Thoracic aorta (tissue), 2 donors: ENCODE data around the gene NOS1AP. TPM values are rescaled to one million over a fixed set of nuclear protein-coding genes. Genes with fewer than 3 reads are reported as not detected.

ENCODE experiments used
- ATAC-seq: fragments of 150-250 bp; one replicate; pipeline ENCODE4 v1.8.0; 2017; ENCODE audit warnings: low read depth; ENCODE audit not compliant: insufficient number of reproducible peaks, low FRiP score
- DNase-seq: peaks from one replicate; pipeline ENCODE4 v3.0.0-alpha.2; 2020; ENCODE audit warnings: low spot score
- H3K27ac ChIP-seq, 2 donors: fragments of 200-600 bp; sonication (generic); 1 replicate in 1 of 2; 2 replicates in 1 of 2; pipeline ENCODE4 v1.5.1; 2016; ENCODE audit warnings: mild to moderate bottlenecking in 2 of 2, moderate library complexity in 2 of 2
- H3K27me3 ChIP-seq: fragments of 200-600 bp; sonication (generic); replicated peaks from 2 replicates; pipeline ENCODE4 v1.6.0; 2016; ENCODE audit warnings: mild to moderate bottlenecking; ENCODE audit not compliant: insufficient read depth
- H3K36me3 ChIP-seq: fragments of 200-600 bp; sonication (generic); one replicate; pipeline ENCODE4 v1.5.1; 2016
- H3K4me1 ChIP-seq, 2 donors: fragments of 200-600 bp; sonication (generic); 1 replicate in 1 of 2; 2 replicates in 1 of 2; pipeline versions ENCODE4 v1.5.1 to v1.6.0; 2016; ENCODE audit warnings: low read depth in 2 of 2, mild to moderate bottlenecking in 1 of 2; ENCODE audit not compliant: control insufficient read depth in 1 of 2
- H3K4me3 ChIP-seq: fragments of 200-600 bp; sonication (generic); 2 replicates; pipeline ENCODE4 v1.5.1; 2016; ENCODE audit warnings: mild to moderate bottlenecking
- H3K9me3 ChIP-seq: fragments of 200-600 bp; sonication (generic); 2 replicates; pipeline ENCODE4 v1.5.1; 2016
- total RNA-seq, 2 donors: library from RNA; depleted of rRNA; stranded (reverse); fragments of >200 nt; gene quantifications; one replicate each; pipeline versions ENCODE4 v1.1.0 to v1.2.3, GENCODE V29; 2016
- TF ChIP-seq, protein P1 (sequence below): fragments of 200-600 bp; sonication (generic); IDR thresholded peaks from one replicate; pipeline ENCODE4 v1.5.1; 2019; ENCODE audit warnings: antibody characterized with exemption

NOS1AP gene
- total RNA-seq, 2 donors from 2014 or later, result 6.3 to 12.2 TPM

DNA sequence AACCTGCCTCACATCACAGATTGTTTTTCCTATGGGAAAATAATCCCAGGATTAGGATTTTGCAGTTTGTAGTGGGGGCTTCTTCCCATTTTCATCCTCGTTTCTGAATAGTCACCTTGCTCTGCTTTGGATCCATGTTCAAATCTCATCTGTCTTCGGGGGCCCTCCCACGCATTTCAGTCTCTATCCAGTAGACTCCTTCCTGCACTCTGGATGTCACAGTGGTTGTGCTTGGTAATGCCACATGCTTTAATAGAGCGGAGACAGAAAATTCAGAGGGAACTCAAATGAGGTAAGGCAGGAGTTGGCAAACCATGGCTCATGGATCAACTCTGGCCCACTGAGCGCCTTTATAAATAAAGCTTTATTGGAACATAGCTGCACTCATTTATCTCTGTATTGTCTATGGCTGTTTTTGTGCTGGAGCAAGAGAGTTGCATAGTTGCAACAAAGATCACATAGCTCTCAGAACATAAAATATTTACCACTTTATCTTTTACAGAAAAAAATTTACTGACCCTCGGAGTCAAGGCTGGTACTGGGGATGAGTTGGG is 206.2 kb downstream of the NOS1AP start:
- no peak for DNase-seq
- no peak for ATAC-seq
- TF ChIP-seq, protein P1, sequence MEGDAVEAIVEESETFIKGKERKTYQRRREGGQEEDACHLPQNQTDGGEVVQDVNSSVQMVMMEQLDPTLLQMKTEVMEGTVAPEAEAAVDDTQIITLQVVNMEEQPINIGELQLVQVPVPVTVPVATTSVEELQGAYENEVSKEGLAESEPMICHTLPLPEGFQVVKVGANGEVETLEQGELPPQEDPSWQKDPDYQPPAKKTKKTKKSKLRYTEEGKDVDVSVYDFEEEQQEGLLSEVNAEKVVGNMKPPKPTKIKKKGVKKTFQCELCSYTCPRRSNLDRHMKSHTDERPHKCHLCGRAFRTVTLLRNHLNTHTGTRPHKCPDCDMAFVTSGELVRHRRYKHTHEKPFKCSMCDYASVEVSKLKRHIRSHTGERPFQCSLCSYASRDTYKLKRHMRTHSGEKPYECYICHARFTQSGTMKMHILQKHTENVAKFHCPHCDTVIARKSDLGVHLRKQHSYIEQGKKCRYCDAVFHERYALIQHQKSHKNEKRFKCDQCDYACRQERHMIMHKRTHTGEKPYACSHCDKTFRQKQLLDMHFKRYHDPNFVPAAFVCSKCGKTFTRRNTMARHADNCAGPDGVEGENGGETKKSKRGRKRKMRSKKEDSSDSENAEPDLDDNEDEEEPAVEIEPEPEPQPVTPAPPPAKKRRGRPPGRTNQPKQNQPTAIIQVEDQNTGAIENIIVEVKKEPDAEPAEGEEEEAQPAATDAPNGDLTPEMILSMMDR, result no peak
- Histone ChIP-seq H3K36me3 (no peaks in the 10 kb centered on the region), H3K27ac (no peak overlapping the region), H3K9me3 (no peaks in the 10 kb centered on the region), H3K4me3 (no peak overlapping the region), H3K4me1 (no peaks in the 10 kb centered on the region), H3K27me3 (no peaks in the 10 kb centered on the region)

DNA sequence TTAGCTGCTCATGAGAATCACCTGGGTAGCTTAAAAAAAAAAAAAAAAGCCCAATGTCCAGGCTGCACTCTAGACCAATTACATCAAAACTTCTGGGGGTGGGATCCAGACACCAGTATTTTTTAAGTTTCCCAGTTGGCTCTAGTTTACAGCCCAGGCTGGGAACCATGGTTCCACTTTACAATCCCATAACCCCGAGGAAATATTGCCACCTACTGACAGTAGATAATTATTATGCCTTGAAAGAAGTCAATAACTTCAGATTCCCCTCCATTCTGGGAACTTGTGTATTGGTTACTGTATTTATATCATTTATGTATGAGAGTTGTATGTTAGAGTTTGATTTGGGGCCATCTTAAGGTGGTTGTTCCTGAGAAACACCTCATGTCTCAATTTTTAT is 207.0 kb downstream of the NOS1AP start:
- TF ChIP-seq, protein P1, result no peak
- no peaks in the 10 kb centered on the region for H3K4me1 ChIP-seq
- ATAC-seq, result no peak

DNA sequence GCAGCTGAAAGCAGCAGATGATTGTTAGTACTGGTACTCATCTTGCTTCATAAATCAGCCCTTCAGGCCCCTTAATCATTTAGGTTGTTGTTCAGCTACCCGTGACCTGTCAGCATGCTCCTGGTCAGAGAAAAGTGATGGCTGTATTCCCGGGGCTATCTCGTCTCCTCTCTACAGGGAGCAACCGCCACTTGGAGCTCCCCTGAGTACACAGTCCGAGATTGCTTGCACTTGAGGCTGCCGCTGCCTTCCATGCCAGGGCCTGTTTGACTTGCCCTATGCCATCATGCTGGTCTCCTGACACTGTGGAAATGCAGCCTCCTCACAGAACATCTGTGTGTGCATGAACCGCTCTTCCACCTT is 209.6 kb downstream of the NOS1AP start:
- Histone ChIP-seq H3K4me1 (peaks cover under 1 to 10% of the 10 kb centered on the region in 2 donors), H3K9me3 (no peaks in the 10 kb centered on the region), H3K4me3 (no peak overlapping the region), H3K36me3 (no peaks in the 10 kb centered on the region), H3K27ac (no peak overlapping the region), H3K27me3 (no peaks in the 10 kb centered on the region)
- TF ChIP-seq, protein P1, result no peak
- DNase-seq (no peak), ATAC-seq (no peak)

More for the DNA sequence above, 207.0 kb downstream of the NOS1AP start:
- DNase-seq, result no peak
- no peaks in the 10 kb centered on the region for H3K36me3 ChIP-seq
- H3K4me3 ChIP-seq, result no peak overlapping the region
- H3K27me3 ChIP-seq, result no peaks in the 10 kb centered on the region
- no peaks in the 10 kb centered on the region for H3K9me3 ChIP-seq
- H3K27ac ChIP-seq, result no peak overlapping the region

DNA sequence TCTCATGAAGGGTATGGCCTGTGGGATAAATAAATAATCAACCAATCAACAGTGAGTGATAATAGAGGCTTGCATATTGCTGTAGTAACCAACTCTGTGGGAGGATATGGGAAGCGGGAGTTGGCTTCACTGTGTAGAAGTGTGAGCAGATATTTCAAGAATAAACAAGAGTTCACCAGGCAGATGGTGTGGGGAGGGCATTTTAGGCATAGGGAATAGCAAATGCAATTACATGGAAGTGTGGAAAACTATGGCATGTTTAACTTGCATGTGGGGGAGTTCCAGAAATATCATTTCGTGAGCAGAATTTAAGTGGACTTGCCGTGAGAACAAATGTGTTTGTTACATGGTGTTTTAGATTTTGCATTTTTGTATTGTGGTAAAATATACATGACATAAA is 211.9 kb downstream of the NOS1AP start:
- Histone ChIP-seq H3K36me3 (no peaks in the 10 kb centered on the region), H3K27ac (no peak overlapping the region), H3K9me3 (no peaks in the 10 kb centered on the region), H3K4me3 (no peak overlapping the region), H3K27me3 (no peaks in the 10 kb centered on the region), H3K4me1 (peaks cover 4 to 30% of the 10 kb centered on the region in 2 donors)
- TF ChIP-seq, protein P1, result no peak
- ATAC-seq (no peak), DNase-seq (no peak)

DNA sequence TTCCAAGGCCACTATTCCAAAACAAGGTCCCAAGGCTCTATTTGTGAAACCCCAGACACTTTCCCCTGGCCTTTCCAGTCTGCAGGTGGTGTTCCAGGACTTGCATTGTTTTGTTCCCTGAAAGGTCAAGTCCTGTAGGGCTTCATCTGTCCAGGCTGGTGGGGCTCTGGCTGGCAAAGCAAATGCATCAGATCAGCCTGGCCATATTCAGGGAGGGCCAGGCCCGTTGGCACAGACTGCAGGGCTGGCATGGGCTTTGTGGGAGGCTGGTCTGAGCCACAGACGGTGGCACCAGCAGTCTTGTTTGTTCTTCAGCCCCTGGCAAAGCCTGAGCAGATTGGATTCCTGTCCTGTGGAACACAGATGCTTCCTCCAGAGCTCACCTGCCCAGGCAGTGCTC is 214.2 kb downstream of the NOS1AP start:
- ATAC-seq, result no peak
- H3K4me3 ChIP-seq, result no peak overlapping the region
- H3K4me1 ChIP-seq, result peaks cover 4 to 30% of the 10 kb centered on the region in 2 donors
- no peak for DNase-seq
- TF ChIP-seq, protein P1, result no peak
- H3K9me3 ChIP-seq, result no peaks in the 10 kb centered on the region
- no peaks in the 10 kb centered on the region for H3K36me3 ChIP-seq
- peak overlapping the region in 1 of 2 donors; percentile 13 for H3K27ac ChIP-seq
- no peaks in the 10 kb centered on the region for H3K27me3 ChIP-seq
